GM12878 (cell line): Measurements from ENCODE around the gene SHROOM2.

Experiments used
- TF ChIP-seq, protein P1 (sequence below): fragments of 450-650 bp; formaldehyde crosslinking; IDR thresholded peaks from 2 replicates; pipeline ENCODE4 v1.5.0; 2022; ENCODE audit warnings: mild to moderate bottlenecking, missing genetic modification characterization
- TF ChIP-seq, protein P2 (sequence below), 3 experiments: IDR thresholded peaks in 2 of 3; conservative IDR thresholded peaks in 1 of 3; 2 replicates each; pipeline ENCODE4 v1.5.1; 2011; ENCODE audit warnings: low read depth in 3 of 3, low read length in 3 of 3, mild to moderate bottlenecking in 3 of 3, control low read depth in 2 of 3, moderate library complexity in 2 of 3, inconsistent platforms in 1 of 3, mixed read lengths in 1 of 3; ENCODE audit not compliant: control insufficient read depth in 2 of 3, insufficient read depth in 1 of 3; ENCODE audit errors: extremely low read depth in 1 of 3

DNA sequence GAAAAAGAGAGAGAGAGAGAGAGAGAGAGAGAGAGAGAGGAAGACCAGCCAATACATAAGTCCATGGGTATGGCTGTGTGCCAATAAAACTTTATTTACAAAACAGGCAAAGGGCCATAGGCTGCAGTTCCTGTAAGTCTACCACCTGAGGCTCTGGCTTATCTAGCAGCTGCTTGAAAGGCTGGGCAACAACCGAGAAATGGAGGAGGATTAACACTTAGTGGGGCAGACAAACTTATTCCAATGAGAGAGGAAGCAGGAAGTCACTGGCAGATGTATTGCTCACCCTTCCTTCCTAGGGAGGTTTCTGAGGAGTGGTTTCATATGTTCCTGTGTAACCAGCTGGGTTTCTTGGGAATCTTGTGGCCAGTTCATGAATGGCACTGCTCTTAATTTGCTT, 15.9 kb upstream of the SHROOM2 start:
- TF ChIP-seq, protein P1, sequence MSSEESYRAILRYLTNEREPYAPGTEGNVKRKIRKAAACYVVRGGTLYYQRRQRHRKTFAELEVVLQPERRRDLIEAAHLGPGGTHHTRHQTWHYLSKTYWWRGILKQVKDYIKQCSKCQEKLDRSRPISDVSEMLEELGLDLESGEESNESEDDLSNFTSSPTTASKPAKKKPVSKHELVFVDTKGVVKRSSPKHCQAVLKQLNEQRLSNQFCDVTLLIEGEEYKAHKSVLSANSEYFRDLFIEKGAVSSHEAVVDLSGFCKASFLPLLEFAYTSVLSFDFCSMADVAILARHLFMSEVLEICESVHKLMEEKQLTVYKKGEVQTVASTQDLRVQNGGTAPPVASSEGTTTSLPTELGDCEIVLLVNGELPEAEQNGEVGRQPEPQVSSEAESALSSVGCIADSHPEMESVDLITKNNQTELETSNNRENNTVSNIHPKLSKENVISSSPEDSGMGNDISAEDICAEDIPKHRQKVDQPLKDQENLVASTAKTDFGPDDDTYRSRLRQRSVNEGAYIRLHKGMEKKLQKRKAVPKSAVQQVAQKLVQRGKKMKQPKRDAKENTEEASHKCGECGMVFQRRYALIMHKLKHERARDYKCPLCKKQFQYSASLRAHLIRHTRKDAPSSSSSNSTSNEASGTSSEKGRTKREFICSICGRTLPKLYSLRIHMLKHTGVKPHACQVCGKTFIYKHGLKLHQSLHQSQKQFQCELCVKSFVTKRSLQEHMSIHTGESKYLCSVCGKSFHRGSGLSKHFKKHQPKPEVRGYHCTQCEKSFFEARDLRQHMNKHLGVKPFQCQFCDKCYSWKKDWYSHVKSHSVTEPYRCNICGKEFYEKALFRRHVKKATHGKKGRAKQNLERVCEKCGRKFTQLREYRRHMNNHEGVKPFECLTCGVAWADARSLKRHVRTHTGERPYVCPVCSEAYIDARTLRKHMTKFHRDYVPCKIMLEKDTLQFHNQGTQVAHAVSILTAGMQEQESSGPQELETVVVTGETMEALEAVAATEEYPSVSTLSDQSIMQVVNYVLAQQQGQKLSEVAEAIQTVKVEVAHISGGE (CRISPR knock-in tag) = no peak
- TF ChIP-seq, protein P2, sequence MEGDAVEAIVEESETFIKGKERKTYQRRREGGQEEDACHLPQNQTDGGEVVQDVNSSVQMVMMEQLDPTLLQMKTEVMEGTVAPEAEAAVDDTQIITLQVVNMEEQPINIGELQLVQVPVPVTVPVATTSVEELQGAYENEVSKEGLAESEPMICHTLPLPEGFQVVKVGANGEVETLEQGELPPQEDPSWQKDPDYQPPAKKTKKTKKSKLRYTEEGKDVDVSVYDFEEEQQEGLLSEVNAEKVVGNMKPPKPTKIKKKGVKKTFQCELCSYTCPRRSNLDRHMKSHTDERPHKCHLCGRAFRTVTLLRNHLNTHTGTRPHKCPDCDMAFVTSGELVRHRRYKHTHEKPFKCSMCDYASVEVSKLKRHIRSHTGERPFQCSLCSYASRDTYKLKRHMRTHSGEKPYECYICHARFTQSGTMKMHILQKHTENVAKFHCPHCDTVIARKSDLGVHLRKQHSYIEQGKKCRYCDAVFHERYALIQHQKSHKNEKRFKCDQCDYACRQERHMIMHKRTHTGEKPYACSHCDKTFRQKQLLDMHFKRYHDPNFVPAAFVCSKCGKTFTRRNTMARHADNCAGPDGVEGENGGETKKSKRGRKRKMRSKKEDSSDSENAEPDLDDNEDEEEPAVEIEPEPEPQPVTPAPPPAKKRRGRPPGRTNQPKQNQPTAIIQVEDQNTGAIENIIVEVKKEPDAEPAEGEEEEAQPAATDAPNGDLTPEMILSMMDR (IDR thresholded peaks at IDR 0.05 in 2 of 3, conservative IDR thresholded peaks at IDR 0.05 in 1 of 3; ENCODE audit: control insufficient read depth in 2 of 3, extremely low read depth in 1 of 3, insufficient read depth in 1 of 3, low read depth in 3 of 3, low read length in 3 of 3) = no peak
